ENCODE measurements around the gene ZBTB25. TPM values are rescaled to one million over a fixed set of nuclear protein-coding genes. Genes with fewer than 3 reads are reported as not detected.
A peak's percentile ranks its signal among the peaks of the same experiment; 100 is the strongest.

ZBTB25 gene
- total RNA-seq, 1 donor from 2014 or later: 2.9 TPM

- Histone ChIP-seq H3K27ac (no peak overlapping the region), H3K27me3 (no peaks in the 10 kb centered on the region), H3K4me3 (peak overlapping the region in 1 of 2 donors; percentile 8), H3K9me3 (no peaks in the 10 kb centered on the region), H3K36me3 (peaks cover 0 to 2% of the 10 kb centered on the region in 2 donors), H3K4me1 (peaks cover 0 to 8% of the 10 kb centered on the region in 2 donors)
- DNase-seq (ENCODE audit: low spot score in 2 of 2): no peak
- TF ChIP-seq CTCF (IDR thresholded peaks at IDR 0.05): no peak
- intact Hi-C loops (cut with DNase I): loop anchor here (5.0 to 10.0 kb wide), 2 partner anchors 203 to 370 kb away; partner anchors contain the start of gene CHURC1
These were observed 41.1 kb upstream of the ZBTB25 start for GRCh38 chr14:64544607-64545312.

- H3K27me3 ChIP-seq: no peaks in the 10 kb centered on the region
- H3K27ac ChIP-seq: no peak overlapping the region
- TF ChIP-seq CTCF (IDR thresholded peaks at IDR 0.05): no peak
- H3K4me3 ChIP-seq: peak overlapping the region; percentile 51 to 74
- no peak for DNase-seq (ENCODE audit: low spot score in 2 of 2)
- no peaks in the 10 kb centered on the region for H3K9me3 ChIP-seq
- H3K4me1 ChIP-seq: peaks cover 0 to 10% of the 10 kb centered on the region in 2 donors
- H3K36me3 ChIP-seq: peaks cover 0 to 2% of the 10 kb centered on the region in 2 donors
- intact Hi-C loops (cut with DNase I): loop anchor here (5.0 to 10.0 kb wide), 2 partner anchors 204 to 372 kb away; partner anchors contain the start of gene CHURC1
These were observed 39.2 kb upstream of the ZBTB25 start for GRCh38 chr14:64542836-64543201.

- Histone ChIP-seq H3K9me3 (no peaks in the 10 kb centered on the region), H3K36me3 (peaks cover 0 to 1% of the 10 kb centered on the region in 2 donors), H3K27me3 (no peaks in the 10 kb centered on the region), H3K4me1 (peaks cover 0 to 10% of the 10 kb centered on the region in 2 donors), H3K27ac (no peak overlapping the region), H3K4me3 (peak overlapping the region; percentile 51 to 74)
- no peak for TF ChIP-seq CTCF (IDR thresholded peaks at IDR 0.05)
- intact Hi-C loops (cut with DNase I): loop anchor here (2.0 to 10.0 kb wide), 4 partner anchors 155 to 373 kb away; partner anchors contain the start of gene CHURC1
- DNase-seq (ENCODE audit: low spot score in 2 of 2): no peak
These were observed 38.6 kb upstream of the ZBTB25 start for GRCh38 chr14:64541972-64542835.

- H3K4me3 ChIP-seq: peak overlapping the region; percentile 51 to 74
- H3K27me3 ChIP-seq: no peaks in the 10 kb centered on the region
- DNase-seq (ENCODE audit: low spot score in 2 of 2): peak in 1 of 2 donors; percentile 69
- peak in 1 of 3 experiments; percentile 30 for TF ChIP-seq CTCF (IDR thresholded peaks at IDR 0.05)
- no peaks in the 10 kb centered on the region for H3K9me3 ChIP-seq
- peak overlapping the region; percentile 76 to 78 for H3K27ac ChIP-seq
- peaks cover 0 to 10% of the 10 kb centered on the region in 2 donors for H3K4me1 ChIP-seq
- H3K36me3 ChIP-seq: no peaks in the 10 kb centered on the region
- intact Hi-C loops (cut with DNase I): loop anchor here (2.0 to 10.0 kb wide), 4 partner anchors 155 to 373 kb away; partner anchors contain the start of gene CHURC1
These were observed 37.8 kb upstream of the ZBTB25 start for GRCh38 chr14:64541261-64541971.

Measured in ascending aorta (tissue), 2 donors.